Psoas muscle (tissue), 8 donors: ENCODE measurements around the gene PRG2. TPM values are rescaled to one million over a fixed set of nuclear protein-coding genes. Genes with fewer than 3 reads are reported as not detected.

ENCODE experiments used
- ATAC-seq, 4 donors: fragments of 200-7000 bp; cut with Tn5 transposase; one replicate each; pipeline ENCODE4 v1.9.1; 2020; ENCODE audit warnings: moderate library complexity in 3 of 4, mild to moderate bottlenecking in 2 of 4
- DNase-seq, 2 donors: peaks; one replicate each; pipeline ENCODE4 v3.0.0-alpha.2; 2020
- H3K27ac ChIP-seq: fragments of 200-600 bp; one replicate; pipeline ENCODE4 v1.8.0; 2022
- H3K27me3 ChIP-seq, 3 donors: fragments of 200-600 bp in 1 of 3; one replicate each; pipeline versions ENCODE4 v1.6.1 to v1.8.0; 2013 to 2022; ENCODE audit warnings: low read length in 2 of 3, mild to moderate bottlenecking in 2 of 3, moderate library complexity in 1 of 3; ENCODE audit not compliant: insufficient read depth in 3 of 3
- H3K36me3 ChIP-seq, 2 donors: fragments of 200-600 bp in 1 of 2; one replicate each; pipeline versions ENCODE4 v1.6.1 to v1.8.0; 2013 to 2022; ENCODE audit warnings: low read depth in 1 of 2, mild to moderate bottlenecking in 1 of 2, moderate library complexity in 1 of 2; ENCODE audit not compliant: insufficient read depth in 1 of 2
- H3K4me1 ChIP-seq: fragments of 200-600 bp; one replicate; pipeline ENCODE4 v1.8.0; 2022
- H3K4me3 ChIP-seq: fragments of 200-600 bp; one replicate; pipeline ENCODE4 v1.8.0; 2022; ENCODE audit warnings: mild to moderate bottlenecking
- H3K9me3 ChIP-seq: fragments of 200-600 bp; one replicate; pipeline ENCODE4 v1.8.0; 2022
- WGBS, 3 donors: extraction: QIAGEN DNeasy Blood & Tissue Kit; methylation state at CpG; one replicate each; pipeline versions ENCODE4 v1.1.6 to v1.1.7; 2013; 5-methylcytosine and 5-hydroxymethylcytosine counted together
- intact Hi-C, 2 donors: fragments of 100-400 bp; cut with DNase I; formaldehyde crosslinking; loops; one replicate each; pipeline versions ENCODE4 v1.11.0 to v1.14.2; 2022
- polyA plus RNA-seq, 3 donors: library from polyadenylated mRNA; stranded (reverse); fragments of 200-250 nt; gene quantifications; one replicate each; pipeline ENCODE4 v1.2.3, GENCODE V29; 2013
- total RNA-seq, 4 donors: library from RNA; stranded (reverse); fragmentation: NEBNext Ultra II Directional in 2 of 4; extraction: Animal tissue kit (Norgen Biotek cat#: 25700) in 2 of 4; gene quantifications; one replicate each; pipeline versions ENCODE4 v1.2.1 to v1.2.4, GENCODE V29; 2021 to 2023
- TF ChIP-seq, protein P1 (sequence below): fragments of 200-600 bp; IDR thresholded peaks from one replicate; pipeline ENCODE4 v1.8.0; 2022; ENCODE audit warnings: antibody characterized with exemption
- donor health status: healthy with polysubstance abuse.
- donor health status: DM: no; HTN: no; CAD: no; lungs with moderate emphysema.
- donor health status: Bipolar disorder and iron deficiency.
- donor health status: healthy.
- donor health status: DM: yes; HTN: yes; CAD: no.
- donor health status: DM: no; HTN: no; CAD: no.
- donor health status: DM: no; HTN: no; CAD: no.
- donor health status: DM: yes; HTN: yes; CAD: no.

The PRG2 gene
- total and polyA plus RNA-seq, 7 donors, result 0.25 TPM; not detected in 6

DNA sequence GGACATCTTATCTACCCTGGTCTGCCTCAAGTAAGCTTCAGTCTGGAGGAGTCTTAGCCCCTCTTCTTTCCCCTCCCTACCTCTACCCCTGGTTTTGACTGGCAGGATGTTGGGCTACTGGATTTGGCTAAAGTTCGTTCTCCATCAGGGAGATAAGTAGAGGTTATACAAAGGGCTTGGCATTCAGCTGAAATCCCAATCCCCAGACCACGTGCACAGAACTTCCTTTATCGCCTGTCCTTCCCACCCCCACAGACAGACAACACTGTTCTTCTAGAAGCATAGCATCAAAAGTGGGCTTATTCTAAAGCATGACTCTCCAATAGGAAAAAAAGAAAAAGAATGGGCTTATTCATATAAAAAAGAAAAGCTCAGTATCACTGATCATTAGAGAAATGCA lies 17.3 kb downstream of the PRG2 start:
- Histone ChIP-seq H3K36me3 (no peaks in the 10 kb centered on the region), H3K4me3 (no peak overlapping the region), H3K4me1 (no peaks in the 10 kb centered on the region), H3K27me3 (peaks cover 0 to 5% (median 4%) of the 10 kb centered on the region in 3 donors), H3K9me3 (no peaks in the 10 kb centered on the region), H3K27ac (no peak overlapping the region)
- intact Hi-C loops, result no loop called here
- DNase-seq (no peak), ATAC-seq (no peak)
- TF ChIP-seq, protein P1, sequence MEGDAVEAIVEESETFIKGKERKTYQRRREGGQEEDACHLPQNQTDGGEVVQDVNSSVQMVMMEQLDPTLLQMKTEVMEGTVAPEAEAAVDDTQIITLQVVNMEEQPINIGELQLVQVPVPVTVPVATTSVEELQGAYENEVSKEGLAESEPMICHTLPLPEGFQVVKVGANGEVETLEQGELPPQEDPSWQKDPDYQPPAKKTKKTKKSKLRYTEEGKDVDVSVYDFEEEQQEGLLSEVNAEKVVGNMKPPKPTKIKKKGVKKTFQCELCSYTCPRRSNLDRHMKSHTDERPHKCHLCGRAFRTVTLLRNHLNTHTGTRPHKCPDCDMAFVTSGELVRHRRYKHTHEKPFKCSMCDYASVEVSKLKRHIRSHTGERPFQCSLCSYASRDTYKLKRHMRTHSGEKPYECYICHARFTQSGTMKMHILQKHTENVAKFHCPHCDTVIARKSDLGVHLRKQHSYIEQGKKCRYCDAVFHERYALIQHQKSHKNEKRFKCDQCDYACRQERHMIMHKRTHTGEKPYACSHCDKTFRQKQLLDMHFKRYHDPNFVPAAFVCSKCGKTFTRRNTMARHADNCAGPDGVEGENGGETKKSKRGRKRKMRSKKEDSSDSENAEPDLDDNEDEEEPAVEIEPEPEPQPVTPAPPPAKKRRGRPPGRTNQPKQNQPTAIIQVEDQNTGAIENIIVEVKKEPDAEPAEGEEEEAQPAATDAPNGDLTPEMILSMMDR, result no peak
- 41 to 59% (median 50%) methylated on average over 3 of the region's 3 CpGs for WGBS, 3 donors

DNA sequence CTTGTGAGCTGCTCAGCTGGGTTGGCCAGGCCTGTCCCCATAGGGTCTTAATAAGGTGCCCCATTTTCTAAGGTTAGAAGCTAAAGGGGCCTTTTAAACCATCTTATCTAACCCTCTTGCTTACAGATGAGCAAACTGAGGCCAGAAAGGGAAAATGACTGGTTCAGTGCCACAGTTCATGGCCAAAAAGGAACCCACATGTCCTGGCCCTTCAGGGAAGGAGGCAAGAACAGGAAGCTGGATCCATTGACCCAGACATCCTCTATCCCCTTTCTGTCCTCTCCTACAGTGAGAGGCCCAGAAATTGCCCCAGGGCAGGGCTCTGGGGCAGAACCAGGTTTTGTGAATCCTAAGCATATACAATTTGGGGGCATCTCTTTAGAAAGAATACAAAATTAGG lies 19.5 kb downstream of the PRG2 start:
- no peak overlapping the region for H3K27ac ChIP-seq
- H3K9me3 ChIP-seq, result no peaks in the 10 kb centered on the region
- ATAC-seq (no peak), DNase-seq (no peak)
- intact Hi-C loops, result no loop called here
- no peaks in the 10 kb centered on the region for H3K36me3 ChIP-seq
- H3K27me3 ChIP-seq, result no peaks in the 10 kb centered on the region
- H3K4me3 ChIP-seq, result no peak overlapping the region
- H3K4me1 ChIP-seq, result no peaks in the 10 kb centered on the region
- TF ChIP-seq, protein P1, result no peak

DNA sequence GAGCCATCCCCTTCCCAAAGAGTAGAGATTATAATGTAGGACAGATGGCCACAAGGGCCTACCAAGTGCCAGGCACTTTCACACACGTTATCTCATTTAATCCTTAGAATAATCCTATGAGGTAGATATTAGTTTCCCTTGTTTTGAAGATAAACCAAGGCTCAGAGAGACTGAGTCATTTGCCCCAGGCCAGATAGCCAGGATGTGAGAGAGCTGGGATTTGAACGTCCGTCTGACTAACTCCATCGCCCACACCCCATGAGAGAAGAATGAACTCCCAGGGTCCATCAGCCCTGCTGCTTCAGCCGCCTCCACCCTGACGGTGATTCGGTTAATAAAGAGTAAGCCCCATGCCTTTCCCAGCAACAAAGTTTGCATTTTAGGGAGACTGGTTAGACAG lies 20.2 kb downstream of the PRG2 start:
- 84 to 85% (median 85%) methylated on average over 7 of the region's 7 CpGs for WGBS, 3 donors
- H3K36me3 ChIP-seq, result no peaks in the 10 kb centered on the region
- intact Hi-C loops, result no loop called here
- ATAC-seq (no peak), DNase-seq (no peak)
- TF ChIP-seq, protein P1, result no peak
- no peaks in the 10 kb centered on the region for H3K27me3 ChIP-seq
- no peak overlapping the region for H3K4me3 ChIP-seq
- no peaks in the 10 kb centered on the region for H3K9me3 ChIP-seq
- H3K27ac ChIP-seq, result no peak overlapping the region
- H3K4me1 ChIP-seq, result no peaks in the 10 kb centered on the region

DNA sequence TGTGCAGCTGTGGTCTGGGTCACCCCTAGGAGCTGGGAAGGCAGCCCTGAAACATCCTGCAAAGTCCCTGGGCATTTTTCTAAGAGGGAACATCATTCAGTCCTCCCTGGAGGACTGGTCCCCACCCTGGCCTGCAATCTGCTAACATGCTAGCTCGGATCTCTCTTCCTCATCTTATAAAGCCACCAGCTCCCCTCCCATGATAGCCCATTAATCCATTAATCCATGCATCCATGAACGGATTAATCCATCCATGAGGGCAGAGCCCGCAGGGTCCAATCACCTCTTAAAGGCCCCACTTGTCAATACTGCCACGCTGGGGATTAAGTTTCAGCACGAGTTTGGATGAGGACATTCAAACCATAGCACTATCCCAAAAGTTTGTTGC lies 21.6 kb downstream of the PRG2 start:
- Histone ChIP-seq H3K4me3 (no peak overlapping the region), H3K9me3 (no peaks in the 10 kb centered on the region), H3K4me1 (no peaks in the 10 kb centered on the region), H3K36me3 (no peaks in the 10 kb centered on the region), H3K27ac (no peak overlapping the region), H3K27me3 (no peaks in the 10 kb centered on the region)
- no peak for ATAC-seq
- TF ChIP-seq, protein P1, result no peak
- DNase-seq, result no peak
- WGBS, 3 donors, result 37 to 57% (median 48%) methylated on average over 5 of the region's 5 CpGs
- intact Hi-C loops, result no loop called here

DNA sequence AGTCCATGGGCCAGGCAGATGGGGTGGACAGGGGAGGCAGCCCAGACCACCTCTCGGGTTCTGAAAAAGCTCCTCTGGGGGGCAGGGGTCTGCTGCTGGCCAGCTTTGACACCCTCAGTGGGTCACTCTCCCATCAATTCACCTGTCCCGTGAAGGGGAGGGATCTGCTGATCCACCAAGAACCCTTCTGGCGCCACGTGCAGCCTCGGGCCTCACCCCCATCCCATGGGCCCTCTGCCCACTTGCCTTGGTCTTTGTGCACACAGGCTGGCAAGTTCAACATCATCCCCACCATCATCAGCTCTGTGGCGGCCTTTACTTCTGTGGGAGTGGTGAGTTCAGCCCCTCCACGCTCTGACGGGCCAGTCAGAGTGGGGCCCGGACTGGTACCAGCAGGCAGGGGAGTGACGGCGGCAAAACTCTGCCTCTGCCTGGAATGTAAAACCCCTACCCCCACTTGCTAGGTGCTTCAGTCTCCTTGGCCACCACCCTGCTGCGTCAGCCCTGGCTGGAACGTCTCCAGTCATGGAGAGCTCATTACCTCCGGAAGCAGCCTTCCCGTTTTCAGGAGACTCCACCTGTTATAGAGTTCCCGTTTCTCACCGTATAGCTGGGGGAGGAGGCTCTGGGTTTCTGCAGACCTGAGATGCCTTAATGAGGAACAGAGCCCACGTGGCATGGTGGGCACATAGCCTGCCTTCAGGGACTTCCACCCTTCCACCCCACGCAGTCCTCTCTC lies 22.2 kb downstream of the PRG2 start:
- no peaks in the 10 kb centered on the region for H3K27me3 ChIP-seq
- ATAC-seq (no peak), DNase-seq (no peak)
- intact Hi-C loops, result no loop called here
- H3K36me3 ChIP-seq, result no peaks in the 10 kb centered on the region
- H3K4me3 ChIP-seq, result no peak overlapping the region
- no peak overlapping the region for H3K27ac ChIP-seq
- 53 to 63% (median 56%) methylated on average over 19 of the region's 19 CpGs for WGBS, 3 donors
- H3K9me3 ChIP-seq, result no peaks in the 10 kb centered on the region
- no peaks in the 10 kb centered on the region for H3K4me1 ChIP-seq
- TF ChIP-seq, protein P1, result no peak
